Mucosa of gallbladder (tissue), 1 donor: ENCODE data around the gene S100A8. TPM values are rescaled to one million over a fixed set of nuclear protein-coding genes. Genes with fewer than 3 reads are reported as not detected.
A peak's percentile ranks its signal among the peaks of the same experiment; 100 is the strongest.
"Not testable (repeated sequence)": the region's sequence is repeated elsewhere in the genome, so short reads cannot be mapped to it uniquely, and the experiment has no call there.

ENCODE experiments used
- DNase-seq: peaks from one replicate; pipeline ENCODE4 v3.0.0-alpha.2; 2020; ENCODE audit warnings: low spot score
- total RNA-seq: library from RNA; stranded (reverse); gene quantifications from one replicate; pipeline ENCODE4 v1.2.1, GENCODE V29; 2021
- donor health status: DM: no; HTN: no; CAD: no.

Gene S100A8
- 7.0 TPM for total RNA-seq

- DNase-seq = peak; percentile 9
These were observed at the start of gene S100A8 for GRCh38 chr1:153390938-153391710. Gene S100A8 (minus strand): TSS chr1:153391073. CDS start chr1:153390535, 538 bp downstream.

- no peak for DNase-seq
These were observed 48.4 kb upstream of the S100A8 start for GRCh38 chr1:153439273-153439672.

- no peak for DNase-seq
These were observed 47.7 kb upstream of the S100A8 start for GRCh38 chr1:153438599-153438998.

GRCh38 chr1:153437236-153437635, 46.4 kb upstream of the S100A8 start:
- no peak for DNase-seq

GRCh38 chr1:153434746-153435455, 44.0 kb upstream of the S100A8 start:
- no peak for DNase-seq

- DNase-seq = no peak
These were observed 42.2 kb upstream of the S100A8 start for GRCh38 chr1:153432874-153433681.

- DNase-seq = no peak
These were observed 41.1 kb upstream of the S100A8 start for GRCh38 chr1:153431928-153432327.

GRCh38 chr1:153431427-153431826, 40.6 kb upstream of the S100A8 start:
- no peak for DNase-seq

- no peak for DNase-seq
These were observed 40.1 kb upstream of the S100A8 start for GRCh38 chr1:153431002-153431401.

GRCh38 chr1:153430561-153430960, 39.7 kb upstream of the S100A8 start:
- DNase-seq = no peak

GRCh38 chr1:153430166-153430553, 39.3 kb upstream of the S100A8 start:
- DNase-seq = no peak

- DNase-seq = no peak
These were observed 38.6 kb upstream of the S100A8 start for GRCh38 chr1:153429266-153430165.

- DNase-seq = no peak
These were observed 37.9 kb upstream of the S100A8 start for GRCh38 chr1:153428791-153429190.

GRCh38 chr1:153428073-153428638, 37.3 kb upstream of the S100A8 start:
- DNase-seq = no peak

GRCh38 chr1:153426809-153427208, 35.9 kb upstream of the S100A8 start:
- no peak for DNase-seq

- DNase-seq = peak; percentile 77
These were observed 31.7 kb upstream of the S100A8 start for GRCh38 chr1:153422450-153423068.

- DNase-seq = no peak
These were observed 29.4 kb upstream of the S100A8 start for GRCh38 chr1:153420306-153420705.

GRCh38 chr1:153419436-153419793, 28.5 kb upstream of the S100A8 start:
- not testable (repeated sequence) for DNase-seq

GRCh38 chr1:153418758-153419435, 28.0 kb upstream of the S100A8 start:
- DNase-seq = not testable (repeated sequence)
